GM10248 (cell line): ENCODE results near the gene KCNK5.

Source experiments
- CTCF ChIA-PET: fragments of 300-600 bp; sonication (Branson Sonifier 250); formaldehyde crosslinking; extraction: SDS; loops from one replicate; lab custom pipeline; 2021; ENCODE audit warnings: antibody characterized with exemption; lab: Yijun Ruan, JAX
- POLR2A ChIA-PET: fragments of 350-650 bp; sonication (Branson Sonifier 250); formaldehyde crosslinking; extraction: SDS; loops from one replicate; lab custom pipeline; 2020; ENCODE audit warnings: antibody characterized with exemption; lab: Yijun Ruan, JAX
- DNase-seq: peaks from one replicate; pipeline ENCODE4 v3.0.0; 2012; ENCODE audit errors: extremely low spot score
- TF ChIP-seq, protein P1 (sequence below): IDR thresholded peaks from 2 replicates; pipeline ENCODE4 v1.5.1; 2012; ENCODE audit warnings: mild to moderate bottlenecking, low read depth; ENCODE audit errors: extremely low read depth, missing control alignments, control extremely low read depth

Gene KCNK5

DNA sequence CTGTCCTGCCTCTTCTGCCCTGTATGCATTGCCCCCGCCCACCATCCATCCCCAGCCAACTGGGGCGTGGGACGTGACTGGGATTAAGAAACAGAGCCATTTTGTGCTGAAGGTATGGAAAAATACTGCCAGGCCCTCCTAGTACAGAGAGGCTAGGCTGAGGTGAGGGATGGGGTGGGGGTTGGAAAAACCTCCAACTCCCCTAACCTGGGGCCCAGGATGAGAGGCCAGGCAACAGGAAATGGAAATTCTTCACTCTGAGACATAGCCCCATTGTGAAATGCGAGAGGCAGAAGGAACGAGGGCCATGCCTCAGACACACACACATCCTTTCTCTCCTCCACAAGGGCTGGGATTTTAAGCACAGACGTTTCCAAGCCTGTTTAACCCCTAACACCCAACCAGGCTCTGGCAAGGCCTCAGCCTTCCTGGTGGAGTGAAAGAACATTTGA is 19.9 kb downstream of the KCNK5 start:
- ChIA-PET CTCF (no interaction called here), POLR2A (no interaction called here)
- TF ChIP-seq, protein P1, sequence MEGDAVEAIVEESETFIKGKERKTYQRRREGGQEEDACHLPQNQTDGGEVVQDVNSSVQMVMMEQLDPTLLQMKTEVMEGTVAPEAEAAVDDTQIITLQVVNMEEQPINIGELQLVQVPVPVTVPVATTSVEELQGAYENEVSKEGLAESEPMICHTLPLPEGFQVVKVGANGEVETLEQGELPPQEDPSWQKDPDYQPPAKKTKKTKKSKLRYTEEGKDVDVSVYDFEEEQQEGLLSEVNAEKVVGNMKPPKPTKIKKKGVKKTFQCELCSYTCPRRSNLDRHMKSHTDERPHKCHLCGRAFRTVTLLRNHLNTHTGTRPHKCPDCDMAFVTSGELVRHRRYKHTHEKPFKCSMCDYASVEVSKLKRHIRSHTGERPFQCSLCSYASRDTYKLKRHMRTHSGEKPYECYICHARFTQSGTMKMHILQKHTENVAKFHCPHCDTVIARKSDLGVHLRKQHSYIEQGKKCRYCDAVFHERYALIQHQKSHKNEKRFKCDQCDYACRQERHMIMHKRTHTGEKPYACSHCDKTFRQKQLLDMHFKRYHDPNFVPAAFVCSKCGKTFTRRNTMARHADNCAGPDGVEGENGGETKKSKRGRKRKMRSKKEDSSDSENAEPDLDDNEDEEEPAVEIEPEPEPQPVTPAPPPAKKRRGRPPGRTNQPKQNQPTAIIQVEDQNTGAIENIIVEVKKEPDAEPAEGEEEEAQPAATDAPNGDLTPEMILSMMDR: no peak
- no peak for DNase-seq

GRCh38 chr6:39208223-39208739 is 21.0 kb downstream of the KCNK5 start:
- TF ChIP-seq, protein P1: no peak
- no peak for DNase-seq
- CTCF ChIA-PET: interaction anchor here (1.7 to 1.8 kb wide), 2 partner anchors 14 to 102 kb away, joined by 4 read pairs; no protein-coding TSS in a partner anchor
- POLR2A ChIA-PET: no interaction called here

DNA sequence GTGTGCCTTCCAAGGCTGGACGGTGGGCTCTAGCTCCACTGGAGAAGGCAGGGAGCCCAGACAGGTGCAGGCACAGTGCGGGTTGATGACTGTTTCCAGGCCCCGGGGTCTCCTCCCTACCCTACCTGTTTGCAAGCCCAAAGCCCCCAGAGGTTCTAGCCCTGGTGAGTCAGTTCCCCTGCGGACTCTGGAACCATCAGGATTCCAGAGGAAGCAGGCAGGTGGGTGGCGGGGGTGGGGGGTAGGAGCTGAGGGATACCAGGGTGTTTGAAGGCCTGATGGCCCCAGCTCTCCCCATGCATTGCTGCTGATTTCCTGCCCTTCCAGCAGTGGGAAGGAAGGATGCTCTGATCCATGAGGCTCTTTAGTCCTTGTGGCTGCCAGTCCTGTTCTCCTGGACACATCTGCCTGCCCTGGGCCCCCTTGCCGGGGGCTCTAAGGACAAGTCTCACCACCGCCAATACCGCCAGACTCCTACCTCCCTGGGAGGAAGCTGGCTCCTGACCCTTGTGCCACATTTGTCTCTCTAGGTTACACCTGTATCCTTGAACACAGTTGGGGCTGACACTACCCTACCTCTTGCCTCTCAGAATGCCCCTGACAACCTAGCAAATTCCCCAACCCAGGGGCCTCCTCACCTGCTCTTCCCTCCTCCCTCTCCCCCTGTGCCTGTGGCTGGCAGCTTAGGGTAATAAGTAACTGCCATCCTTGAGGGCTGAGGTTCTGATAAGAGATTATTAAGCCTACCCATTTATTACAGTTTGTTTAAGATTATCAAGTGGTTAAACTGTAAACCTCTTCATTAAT is 21.7 kb downstream of the KCNK5 start:
- POLR2A ChIA-PET: interaction anchor here (0.7 kb wide), 1 partner anchor 10 kb away, joined by 4 read pairs; no protein-coding TSS in a partner anchor
- no peak for DNase-seq
- CTCF ChIA-PET: interaction anchor here (0.8 to 1.8 kb wide), 6 partner anchors 9 to 102 kb away, joined by 3 to 9 read pairs (median 4); no protein-coding TSS in a partner anchor
- TF ChIP-seq, protein P1: no peak

DNA sequence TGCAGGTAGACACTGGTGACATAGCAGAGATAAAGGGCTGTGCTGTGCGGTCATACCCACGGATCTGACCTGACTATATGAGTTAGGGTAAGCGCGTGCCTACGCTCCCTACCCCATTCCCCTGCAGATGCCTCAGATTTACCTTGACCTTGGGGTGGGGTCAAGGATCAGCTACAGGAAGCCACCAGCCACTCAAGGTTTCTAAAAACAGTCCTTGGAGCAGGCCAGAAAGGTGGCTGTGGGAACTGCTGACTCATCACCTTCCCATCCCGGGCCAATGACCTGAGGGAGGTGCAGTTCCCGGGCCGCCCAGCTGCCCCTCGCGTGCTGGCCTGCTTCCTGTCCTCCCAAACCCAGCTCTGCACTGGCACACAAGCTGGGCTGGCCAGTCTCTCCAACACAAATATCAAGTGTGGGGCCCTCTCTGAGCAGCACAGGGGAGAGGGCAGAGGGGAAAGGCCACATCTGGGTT is 23.0 kb downstream of the KCNK5 start:
- no peak for DNase-seq
- CTCF ChIA-PET: interaction anchor here (1.0 to 1.8 kb wide), 5 partner anchors 9 to 19 kb away, joined by 3 to 9 read pairs (median 6); no protein-coding TSS in a partner anchor
- POLR2A ChIA-PET: no interaction called here
- TF ChIP-seq, protein P1: no peak

DNA sequence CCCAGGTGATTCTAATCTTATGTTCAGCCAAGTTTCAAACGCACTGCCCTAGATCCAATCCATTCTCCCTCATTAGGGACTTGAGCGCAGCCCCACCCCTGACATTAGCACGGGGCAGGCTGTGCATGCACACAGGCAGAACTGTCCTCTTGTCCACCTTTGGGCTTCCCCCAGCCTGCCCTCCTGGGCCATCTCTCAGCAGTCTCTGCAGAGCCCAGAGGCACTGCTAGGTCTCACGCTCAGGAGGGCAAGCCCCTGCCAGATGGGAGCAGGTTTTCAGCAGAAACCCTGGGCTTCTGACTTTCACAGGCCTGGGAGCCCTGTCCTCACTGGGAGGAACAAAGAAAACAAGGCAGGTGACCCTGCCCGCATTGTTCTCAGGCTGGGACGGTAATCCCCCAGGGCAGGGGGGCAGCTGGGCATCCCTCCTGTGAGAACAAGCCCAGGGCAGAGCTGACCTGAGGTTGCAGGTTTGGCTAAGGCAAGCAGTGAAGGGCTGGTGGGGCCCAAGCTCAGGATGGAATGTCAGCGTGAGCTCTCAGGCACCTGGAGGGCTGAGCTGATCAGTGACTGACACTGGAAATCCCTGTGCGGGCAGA is 24.5 kb downstream of the KCNK5 start:
- TF ChIP-seq, protein P1: no peak
- ChIA-PET POLR2A (interaction anchor here (0.9 kb wide), 1 partner anchor 24 kb away, joined by 3 read pairs; the partner anchor contains the start of gene KCNK5), CTCF (interaction anchor here (0.7 to 1.7 kb wide), 4 partner anchors 13 to 98 kb away, joined by 3 to 6 read pairs (median 3); no protein-coding TSS in a partner anchor)
- DNase-seq: no peak

DNA sequence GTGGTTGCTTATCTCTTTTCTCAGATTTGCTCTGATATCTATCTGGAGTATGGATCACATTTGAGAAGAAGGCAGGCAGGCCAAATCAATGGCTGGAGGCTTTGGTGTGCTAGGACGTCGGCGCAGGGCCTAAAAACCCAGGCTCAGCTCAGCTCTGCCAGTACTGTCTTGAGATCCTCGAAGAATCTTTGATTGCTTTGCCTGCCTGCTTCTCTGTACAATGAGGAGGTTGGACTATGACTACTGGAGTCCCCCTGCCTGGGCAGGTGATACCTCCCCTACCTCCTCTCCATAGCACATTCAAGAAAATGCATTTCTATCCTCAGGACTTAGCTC is 25.1 kb downstream of the KCNK5 start:
- TF ChIP-seq, protein P1: no peak
- DNase-seq: no peak
- ChIA-PET CTCF (interaction anchor here (0.6 to 1.2 kb wide), 2 partner anchors 12 to 118 kb away, joined by 3 read pairs; no protein-coding TSS in a partner anchor), POLR2A (interaction anchor here (0.9 kb wide), 1 partner anchor 25 kb away, joined by 3 read pairs; the partner anchor contains the start of gene KCNK5)
